Testis (tissue), 3 donors: Measurements from ENCODE around the gene TAC4. TPM values are rescaled to one million over a fixed set of nuclear protein-coding genes. Genes with fewer than 3 reads are reported as not detected.

Source experiments
- DNase-seq: peaks from one replicate; pipeline ENCODE4 v3.0.0-alpha.2; 2019
- H3K27ac ChIP-seq, 2 donors: fragments of 200-600 bp; sonication (generic); one replicate each; pipeline ENCODE4 v1.5.1; 2019
- H3K27me3 ChIP-seq: fragments of 200-600 bp; sonication (generic); one replicate; pipeline ENCODE4 v1.5.1; 2019
- H3K36me3 ChIP-seq: fragments of 200-600 bp; sonication (generic); one replicate; pipeline ENCODE4 v1.5.1; 2017; ENCODE audit warnings: low read depth; ENCODE audit errors: missing control alignments
- H3K4me1 ChIP-seq: fragments of 200-600 bp; sonication (generic); one replicate; pipeline ENCODE4 v1.5.1; 2019
- H3K4me3 ChIP-seq, 2 donors: fragments of 200-600 bp; sonication (generic); one replicate each; pipeline ENCODE4 v1.5.1; 2017 to 2019
- H3K9me3 ChIP-seq: fragments of 200-600 bp; sonication (generic); one replicate; pipeline ENCODE4 v1.5.1; 2017
- POLR2A ChIP-seq: fragments of 450-650 bp; IDR thresholded peaks from one replicate; pipeline ENCODE4 v1.6.1; 2017; ENCODE audit warnings: antibody characterized with exemption, mild to moderate bottlenecking, moderate library complexity
- WGBS, 2 donors: methylation state at CpG; one replicate each; pipeline ENCODE4 v1.1.5; 2018; 5-methylcytosine and 5-hydroxymethylcytosine counted together
- intact Hi-C: fragments of 100-400 bp; cut with DNase I; formaldehyde crosslinking; loops from one replicate; pipeline ENCODE4 v1.15.1; 2023; ENCODE audit warnings: low total_unique reads
- polyA plus RNA-seq: library from polyadenylated mRNA; stranded (reverse); fragments of 350-450 nt; fragmentation: Illumina TruSeq; extraction: RNeasy Lipid Tissue Mini Kit (QIAGEN cat#74804); gene quantifications from one replicate; pipeline ENCODE4 v1.2.3, GENCODE V29; 2014; ENCODE audit warnings: low read depth, low replicate concordance; ENCODE audit not compliant: insufficient read depth
- total RNA-seq, 2 donors: library from RNA; depleted of rRNA; stranded (reverse); fragments of >200 nt; gene quantifications; one replicate each; pipeline ENCODE4 v1.2.3, GENCODE V29; 2016
- TF ChIP-seq, protein P1 (sequence below), 3 experiments: fragments of 450-650 bp in 2 of 3; fragments of 200-600 bp in 1 of 3; sonication (generic) in 1 of 3; IDR thresholded peaks; one replicate each; pipeline ENCODE4 v1.5.1; 2016 to 2019; ENCODE audit warnings: antibody characterized with exemption in 3 of 3, mild to moderate bottlenecking in 2 of 3, moderate library complexity in 1 of 3

The TAC4 gene
- total and polyA plus RNA-seq, 3 donors from 2014 or later = not detected

DNA sequence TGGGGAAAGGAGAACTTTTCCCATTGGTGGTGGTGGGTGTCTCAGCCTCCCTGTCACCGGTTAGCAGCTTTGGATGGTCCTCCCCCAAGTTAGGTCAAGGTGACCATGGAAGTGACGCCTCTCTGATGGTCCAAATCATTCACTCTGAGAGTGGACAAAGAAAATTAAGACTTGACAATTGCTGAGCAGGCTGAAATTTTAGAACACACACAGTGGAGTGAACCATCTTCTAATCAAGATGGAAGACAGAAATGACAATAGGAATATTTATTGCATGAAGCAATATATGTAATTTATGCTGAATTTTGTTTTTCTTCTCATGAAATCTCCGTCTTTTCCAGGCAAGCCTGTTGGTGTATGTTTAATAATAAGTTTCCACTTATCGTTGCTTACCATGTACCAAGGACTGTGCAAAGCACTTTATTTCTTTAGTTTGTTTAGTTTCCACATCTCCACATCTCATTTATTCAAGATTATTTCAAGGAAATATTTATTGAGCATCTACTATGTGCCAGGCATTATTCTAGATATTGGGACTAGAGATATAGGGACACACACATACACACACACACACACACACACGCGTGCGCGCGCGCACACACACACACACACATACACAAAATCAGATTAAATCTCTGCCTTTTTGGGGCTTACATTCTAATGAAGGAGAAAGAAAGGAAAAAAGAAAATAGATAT is 44.0 kb upstream of the TAC4 start:
- Histone ChIP-seq H3K27ac (no peak overlapping the region), H3K9me3 (no peaks in the 10 kb centered on the region), H3K27me3 (no peaks in the 10 kb centered on the region), H3K4me3 (no peak overlapping the region), H3K36me3 (no peaks in the 10 kb centered on the region), H3K4me1 (peaks cover 5% of the 10 kb centered on the region)
- intact Hi-C loops = no loop called here
- WGBS, 2 donors = 57 to 84% methylated on average over 10 of the region's 10 CpGs
- no peak for DNase-seq
- TF ChIP-seq, protein P1, sequence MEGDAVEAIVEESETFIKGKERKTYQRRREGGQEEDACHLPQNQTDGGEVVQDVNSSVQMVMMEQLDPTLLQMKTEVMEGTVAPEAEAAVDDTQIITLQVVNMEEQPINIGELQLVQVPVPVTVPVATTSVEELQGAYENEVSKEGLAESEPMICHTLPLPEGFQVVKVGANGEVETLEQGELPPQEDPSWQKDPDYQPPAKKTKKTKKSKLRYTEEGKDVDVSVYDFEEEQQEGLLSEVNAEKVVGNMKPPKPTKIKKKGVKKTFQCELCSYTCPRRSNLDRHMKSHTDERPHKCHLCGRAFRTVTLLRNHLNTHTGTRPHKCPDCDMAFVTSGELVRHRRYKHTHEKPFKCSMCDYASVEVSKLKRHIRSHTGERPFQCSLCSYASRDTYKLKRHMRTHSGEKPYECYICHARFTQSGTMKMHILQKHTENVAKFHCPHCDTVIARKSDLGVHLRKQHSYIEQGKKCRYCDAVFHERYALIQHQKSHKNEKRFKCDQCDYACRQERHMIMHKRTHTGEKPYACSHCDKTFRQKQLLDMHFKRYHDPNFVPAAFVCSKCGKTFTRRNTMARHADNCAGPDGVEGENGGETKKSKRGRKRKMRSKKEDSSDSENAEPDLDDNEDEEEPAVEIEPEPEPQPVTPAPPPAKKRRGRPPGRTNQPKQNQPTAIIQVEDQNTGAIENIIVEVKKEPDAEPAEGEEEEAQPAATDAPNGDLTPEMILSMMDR (IDR thresholded peaks at IDR 0.05) = no peak

DNA sequence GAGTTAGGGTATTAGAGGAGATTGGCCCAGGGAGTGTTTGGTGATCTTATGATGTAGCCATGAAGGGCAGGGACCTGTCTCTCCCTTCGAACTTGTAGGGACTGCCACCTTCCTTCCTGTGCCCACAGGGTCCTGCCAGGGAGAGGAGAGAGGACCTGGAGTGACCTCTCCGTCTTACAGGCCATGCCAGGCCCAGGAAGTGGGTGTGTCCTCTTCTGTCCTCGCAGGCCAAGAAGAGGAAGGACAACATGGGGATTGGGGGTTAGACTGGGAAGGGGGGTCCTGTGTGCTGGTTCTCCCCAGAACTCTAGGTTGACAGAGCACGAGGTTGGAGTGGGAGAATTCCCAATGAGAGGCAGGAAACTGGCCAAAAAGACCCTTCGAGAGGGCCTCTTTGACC is 43.4 kb upstream of the TAC4 start:
- Histone ChIP-seq H3K4me3 (no peak overlapping the region), H3K4me1 (peaks cover 6% of the 10 kb centered on the region), H3K27ac (no peak overlapping the region), H3K36me3 (no peaks in the 10 kb centered on the region), H3K27me3 (no peaks in the 10 kb centered on the region), H3K9me3 (no peaks in the 10 kb centered on the region)
- intact Hi-C loops = no loop called here
- DNase-seq = no peak
- no peak for TF ChIP-seq POLR2A
- TF ChIP-seq, protein P1 (IDR thresholded peaks at IDR 0.05) = no peak
- WGBS, 2 donors = 69 to 76% methylated on average over 5 of the region's 5 CpGs

DNA sequence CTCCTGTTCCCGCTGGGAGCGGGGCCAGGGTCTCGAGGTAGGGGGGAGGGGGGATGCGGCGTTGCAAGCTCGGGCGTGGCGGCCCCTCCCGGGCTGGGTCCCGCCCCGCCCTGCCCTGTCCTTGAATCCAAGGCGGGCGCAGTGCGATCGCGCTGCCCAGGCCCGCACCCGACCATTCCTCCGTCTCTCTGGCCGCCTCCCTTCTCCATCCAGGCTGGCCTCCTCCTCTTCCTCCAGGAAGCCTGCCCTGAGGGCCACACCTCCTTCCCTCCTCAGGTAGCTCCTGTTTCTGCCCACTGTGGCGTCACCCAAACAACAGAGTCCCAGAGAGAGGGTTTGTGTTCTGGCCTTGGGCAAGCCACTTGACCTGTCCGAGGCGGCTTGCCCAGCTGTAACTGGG is 43.0 kb upstream of the TAC4 start:
- Histone ChIP-seq H3K4me1 (peaks cover 6% of the 10 kb centered on the region), H3K9me3 (no peaks in the 10 kb centered on the region), H3K4me3 (peak overlapping the region; percentile 9 to 10), H3K36me3 (no peaks in the 10 kb centered on the region), H3K27ac (no peak overlapping the region), H3K27me3 (no peaks in the 10 kb centered on the region)
- DNase-seq = no peak
- WGBS, 2 donors = 56 to 71% methylated on average over 9 to 23 of the region's 23 CpGs
- intact Hi-C loops = no loop called here
- TF ChIP-seq, protein P1 (IDR thresholded peaks at IDR 0.05) = no peak
- TF ChIP-seq POLR2A = no peak

DNA sequence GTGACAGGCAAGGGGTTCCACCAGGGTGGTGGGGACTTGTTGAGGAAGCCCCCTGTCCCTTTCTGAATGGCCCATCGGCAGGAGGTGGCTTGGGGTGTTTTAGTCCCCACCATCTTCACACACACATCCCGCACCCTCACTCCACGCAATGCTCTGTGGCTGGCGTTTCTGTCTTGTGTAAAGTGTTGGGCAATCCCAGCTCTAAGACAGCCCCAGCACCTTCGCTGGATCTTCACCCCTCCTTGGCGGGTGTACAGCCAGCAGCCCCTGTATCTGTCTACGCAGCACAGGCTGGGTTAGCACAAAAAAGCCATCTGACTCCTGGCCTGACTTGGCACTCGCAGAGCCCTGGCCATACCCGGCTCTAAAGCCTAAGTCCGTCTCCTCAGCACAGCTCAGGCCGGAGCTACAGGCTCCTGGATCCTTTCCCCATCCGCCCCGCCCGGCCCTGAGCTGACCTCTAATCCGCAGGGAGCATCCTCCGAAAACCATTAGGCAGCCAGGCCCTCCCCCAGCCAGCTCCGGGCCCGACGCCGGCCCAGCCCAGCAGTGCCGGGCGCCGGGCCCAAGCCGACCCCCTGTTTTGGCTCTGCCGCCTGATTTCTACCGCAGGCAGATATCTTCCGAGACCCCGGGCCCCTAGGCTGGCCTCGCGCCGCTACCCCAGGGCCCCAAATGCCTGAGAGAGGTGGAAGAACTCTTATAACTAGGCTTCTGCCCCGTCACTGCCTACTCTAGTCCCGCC is 42.4 kb upstream of the TAC4 start:
- TF ChIP-seq, protein P1 (IDR thresholded peaks at IDR 0.05) = no peak
- TF ChIP-seq POLR2A = no peak
- WGBS, 2 donors = 11 to 22% methylated on average over 28 to 33 of the region's 33 CpGs
- peak overlapping the region; percentile 9 to 10 for H3K4me3 ChIP-seq
- H3K27ac ChIP-seq = no peak overlapping the region
- peak; percentile 30 for DNase-seq
- no peaks in the 10 kb centered on the region for H3K9me3 ChIP-seq
- intact Hi-C loops = no loop called here
- peaks cover 6% of the 10 kb centered on the region for H3K4me1 ChIP-seq
- H3K27me3 ChIP-seq = no peaks in the 10 kb centered on the region
- H3K36me3 ChIP-seq = no peaks in the 10 kb centered on the region
